Memory B cell (primary cell): ENCODE data around the gene SPATA2.
A peak's percentile ranks its signal among the peaks of the same experiment; 100 is the strongest.

ENCODE experiments used
- ATAC-seq: fragments of 150-1000 bp; cut with Tn5 transposase; 2 replicates; pipeline ENCODE4 v1.10.0; 2021; ENCODE audit warnings: low read depth, mild to moderate bottlenecking, moderate library complexity
- DNase-seq, 2 donors: peaks; one replicate each; pipeline ENCODE4 v3.0.0; 2022; ENCODE audit warnings: low spot score in 2 of 2
- H3K27ac Mint-ChIP-seq: one replicate; pipeline ENCODE4 v1.8.0; 2022; ENCODE audit warnings: mild to moderate bottlenecking, moderate library complexity, mixed read lengths
- H3K27me3 Mint-ChIP-seq: one replicate; pipeline ENCODE4 v1.8.0; 2022; ENCODE audit warnings: mixed read lengths
- H3K36me3 Mint-ChIP-seq: one replicate; pipeline ENCODE4 v1.8.0; 2022; ENCODE audit warnings: mild to moderate bottlenecking, mixed read lengths
- H3K4me1 Mint-ChIP-seq: one replicate; pipeline ENCODE4 v1.8.0; 2022; ENCODE audit warnings: mixed read lengths
- H3K4me3 Mint-ChIP-seq: one replicate; pipeline ENCODE4 v1.8.0; 2022; ENCODE audit warnings: mild to moderate bottlenecking, moderate library complexity, mixed read lengths
- H3K9me3 Mint-ChIP-seq: one replicate; pipeline ENCODE4 v1.8.0; 2022; ENCODE audit warnings: mixed read lengths

Gene SPATA2

GRCh38 chr20:49941456-49941855 is 26.1 kb upstream of the SPATA2 start:
- Mint-ChIP-seq H3K4me1 (peaks cover 36% of the 10 kb centered on the region), H3K36me3 (peaks cover 23% of the 10 kb centered on the region), H3K4me3 (no peak overlapping the region), H3K9me3 (no peaks in the 10 kb centered on the region), H3K27ac (no peak overlapping the region), H3K27me3 (no peaks in the 10 kb centered on the region)
- no peak for ATAC-seq
- no peak for DNase-seq

DNA sequence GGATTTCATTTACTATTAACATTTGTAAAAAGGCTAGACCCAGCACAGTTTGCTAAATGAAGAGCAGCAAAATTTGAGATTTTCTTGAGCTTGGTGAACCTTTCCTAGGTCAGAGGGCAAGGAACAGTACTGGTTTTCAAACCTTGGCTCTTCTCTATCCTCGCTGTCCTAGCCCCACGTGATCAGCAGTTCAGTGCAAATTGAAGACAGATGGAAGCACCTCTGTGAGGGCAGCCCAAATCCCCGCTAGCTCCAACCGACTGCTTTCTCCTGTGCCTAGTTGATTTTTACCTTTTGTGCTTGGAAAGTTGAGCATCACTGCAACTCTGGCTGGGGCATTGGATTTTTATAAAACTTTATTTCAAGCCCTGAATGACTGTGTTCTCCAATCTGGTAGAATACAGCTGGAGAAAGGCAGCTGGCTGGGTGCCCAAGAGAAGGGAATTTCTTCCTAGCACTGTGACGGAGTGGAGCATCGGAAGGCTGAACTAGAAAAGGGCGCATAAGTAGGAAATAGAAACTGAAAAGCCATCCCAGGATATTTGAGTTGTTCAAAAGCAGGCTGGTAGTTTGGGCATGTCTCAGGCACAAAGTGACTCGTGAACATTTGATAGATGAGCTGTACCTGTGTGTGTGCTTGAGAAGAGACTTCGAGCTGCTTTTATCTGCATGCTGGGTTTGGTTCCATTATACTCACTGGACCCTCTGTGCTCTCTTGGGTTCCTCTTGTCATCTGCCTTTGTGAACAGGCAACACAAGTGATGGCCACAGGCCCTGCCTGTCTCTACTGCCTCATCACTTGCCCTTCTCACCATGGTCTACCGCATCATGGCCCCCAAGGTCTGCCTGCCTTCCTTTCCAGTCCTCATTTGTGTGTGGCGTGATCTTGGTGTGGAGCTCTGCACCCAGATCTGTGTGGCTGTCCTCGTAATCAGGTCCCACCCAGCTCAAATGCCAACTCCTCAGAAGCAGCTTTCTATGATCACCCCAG is 23.1 kb upstream of the SPATA2 start:
- Mint-ChIP-seq H3K27ac (peak overlapping the region; percentile 93), H3K4me1 (peaks cover 43% of the 10 kb centered on the region), H3K36me3 (peaks cover 15% of the 10 kb centered on the region), H3K4me3 (peak overlapping the region; percentile 50), H3K9me3 (no peaks in the 10 kb centered on the region), H3K27me3 (no peaks in the 10 kb centered on the region)
- DNase-seq (no peak), ATAC-seq (no peak)

GRCh38 chr20:49937027-49937929 is 21.9 kb upstream of the SPATA2 start:
- Mint-ChIP-seq H3K4me3 (peak overlapping the region; percentile 97), H3K27me3 (no peaks in the 10 kb centered on the region), H3K27ac (peak overlapping the region; percentile 93), H3K36me3 (peaks cover 12% of the 10 kb centered on the region), H3K9me3 (no peaks in the 10 kb centered on the region), H3K4me1 (peaks cover 43% of the 10 kb centered on the region)
- DNase-seq (no peak), ATAC-seq (peak; percentile 8)

- Mint-ChIP-seq H3K4me1 (peaks cover 41% of the 10 kb centered on the region), H3K9me3 (no peaks in the 10 kb centered on the region), H3K4me3 (peak within 1 kb of the TSS; percentile 97), H3K27ac (peak within 1 kb of the TSS; percentile 93), H3K36me3 (peaks cover 10% of the 10 kb centered on the region), H3K27me3 (no peaks in the 10 kb centered on the region)
- DNase-seq (peak; percentile 77 to 83), ATAC-seq (peak; percentile 83)
Observed at GRCh38 chr20:49936153-49937026, 21.1 kb upstream of the SPATA2 start, which contains the start of gene RNF114. RNF114 (plus strand) TSS chr20:49936397; CDS start chr20:49936413, 16 bp downstream.

DNA sequence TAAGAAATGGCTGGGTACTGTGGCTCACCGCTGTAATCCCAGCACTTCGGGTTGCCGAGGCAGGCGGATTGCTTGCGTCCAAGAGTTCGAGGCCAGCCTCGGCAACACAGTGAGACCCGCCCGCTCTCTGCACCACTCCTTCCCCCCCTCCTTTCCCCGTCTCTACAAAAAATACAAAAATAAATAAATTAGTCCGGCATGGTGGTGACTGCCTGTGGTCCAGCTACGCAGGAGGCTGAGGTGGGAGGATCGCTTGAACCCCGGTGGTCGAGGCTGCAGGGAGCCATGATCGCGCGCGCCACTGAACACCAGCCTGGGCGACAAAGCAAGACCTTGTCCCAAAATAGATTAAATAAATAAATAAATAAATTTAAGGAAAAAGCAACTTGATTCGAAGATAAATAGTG is 20.4 kb upstream of the SPATA2 start:
- Mint-ChIP-seq H3K4me1 (peaks cover 35% of the 10 kb centered on the region), H3K9me3 (no peaks in the 10 kb centered on the region), H3K4me3 (peak overlapping the region; percentile 97), H3K36me3 (peaks cover 5% of the 10 kb centered on the region), H3K27me3 (no peaks in the 10 kb centered on the region), H3K27ac (peak overlapping the region; percentile 93)
- DNase-seq = no peak
- ATAC-seq = peak; percentile 4

GRCh38 chr20:49929142-49929494 is 13.8 kb upstream of the SPATA2 start:
- ATAC-seq (no peak), DNase-seq (no peak)
- H3K27ac Mint-ChIP-seq = no peak overlapping the region
- H3K4me1 Mint-ChIP-seq = peaks cover 2% of the 10 kb centered on the region
- peaks cover 1% of the 10 kb centered on the region for H3K27me3 Mint-ChIP-seq
- H3K4me3 Mint-ChIP-seq = no peak overlapping the region
- no peaks in the 10 kb centered on the region for H3K9me3 Mint-ChIP-seq
- no peaks in the 10 kb centered on the region for H3K36me3 Mint-ChIP-seq

DNA sequence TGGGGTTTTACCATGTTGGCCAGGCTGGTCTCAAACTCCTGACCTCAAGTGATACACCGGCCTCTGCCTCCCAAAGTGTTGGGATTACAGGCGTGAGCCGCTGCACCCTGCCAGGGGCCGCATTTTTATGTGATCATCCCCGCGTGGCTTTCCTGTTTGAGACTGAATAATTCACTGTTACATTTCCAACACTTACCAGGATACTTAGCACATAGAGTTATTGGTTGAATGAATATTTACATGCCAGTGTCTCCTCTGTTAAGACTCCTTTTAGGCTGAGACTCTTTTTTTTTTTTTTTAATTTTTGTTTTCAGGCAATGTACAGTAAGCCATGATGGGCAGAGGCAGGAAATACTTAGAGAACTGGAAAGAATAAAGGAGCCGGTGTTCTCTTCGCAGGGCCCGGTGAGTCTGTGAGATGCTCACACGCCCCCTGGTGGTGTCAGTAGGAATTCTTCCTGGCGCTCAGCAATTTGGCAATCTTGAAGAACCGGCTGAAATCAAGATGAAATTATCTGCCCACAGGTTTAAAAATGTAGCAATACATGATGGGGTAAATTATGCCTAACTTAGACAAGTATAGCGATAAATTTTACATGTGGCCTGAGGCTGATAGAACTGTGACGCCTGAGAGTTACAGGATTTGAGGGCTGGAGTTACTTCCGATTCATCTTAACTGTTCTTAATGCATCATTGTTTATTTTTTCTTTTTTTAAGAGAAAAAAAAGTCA is 13.2 kb upstream of the SPATA2 start:
- Mint-ChIP-seq H3K4me1 (no peaks in the 10 kb centered on the region), H3K36me3 (no peaks in the 10 kb centered on the region), H3K27ac (no peak overlapping the region), H3K27me3 (peaks cover 1% of the 10 kb centered on the region), H3K9me3 (no peaks in the 10 kb centered on the region), H3K4me3 (no peak overlapping the region)
- peak; percentile 92 for ATAC-seq
- DNase-seq = peak; percentile 75 to 77

DNA sequence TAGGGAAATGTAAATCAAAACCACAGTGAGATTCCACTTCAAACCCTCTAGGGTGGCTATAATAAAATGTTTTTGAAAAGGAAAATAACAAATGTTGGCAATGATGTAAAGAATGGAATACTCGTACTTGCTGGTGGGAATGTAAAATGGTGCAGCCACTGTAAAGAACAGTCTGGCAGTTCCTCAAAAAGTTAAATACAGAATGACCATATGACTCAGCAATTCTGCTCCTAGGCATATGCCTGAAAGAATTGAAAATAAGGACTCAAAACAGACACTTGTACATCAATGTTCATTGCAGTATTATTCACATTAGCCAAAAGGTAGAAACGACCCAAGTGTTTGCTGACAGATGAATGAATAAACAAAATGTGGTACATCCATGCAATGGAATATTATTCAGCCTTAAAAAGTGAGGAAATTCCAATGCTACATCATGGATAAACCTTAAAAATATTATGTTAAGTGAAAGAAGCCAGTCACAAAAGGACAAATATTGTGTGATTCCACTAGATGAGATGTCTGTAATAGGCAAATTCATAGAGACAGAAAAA is 10.6 kb upstream of the SPATA2 start:
- ATAC-seq (no peak), DNase-seq (no peak)
- Mint-ChIP-seq H3K9me3 (no peaks in the 10 kb centered on the region), H3K4me1 (no peaks in the 10 kb centered on the region), H3K36me3 (no peaks in the 10 kb centered on the region), H3K27ac (no peak overlapping the region), H3K4me3 (no peak overlapping the region), H3K27me3 (peaks cover 1% of the 10 kb centered on the region)

GRCh38 chr20:49924247-49924646 is 8.9 kb upstream of the SPATA2 start:
- peaks cover 1% of the 10 kb centered on the region for H3K27me3 Mint-ChIP-seq
- no peaks in the 10 kb centered on the region for H3K4me1 Mint-ChIP-seq
- H3K9me3 Mint-ChIP-seq = no peaks in the 10 kb centered on the region
- H3K27ac Mint-ChIP-seq = no peak overlapping the region
- ATAC-seq (no peak), DNase-seq (no peak)
- no peaks in the 10 kb centered on the region for H3K36me3 Mint-ChIP-seq
- H3K4me3 Mint-ChIP-seq = no peak overlapping the region

- ATAC-seq (no peak), DNase-seq (no peak)
- no peak overlapping the region for H3K27ac Mint-ChIP-seq
- no peak overlapping the region for H3K4me3 Mint-ChIP-seq
- no peaks in the 10 kb centered on the region for H3K27me3 Mint-ChIP-seq
- H3K36me3 Mint-ChIP-seq = no peaks in the 10 kb centered on the region
- H3K4me1 Mint-ChIP-seq = peaks cover 13% of the 10 kb centered on the region
- no peaks in the 10 kb centered on the region for H3K9me3 Mint-ChIP-seq
Observed at GRCh38 chr20:49919461-49919860, 4.1 kb upstream of the SPATA2 start.

GRCh38 chr20:49919009-49919408 is 3.7 kb upstream of the SPATA2 start:
- H3K27ac Mint-ChIP-seq = no peak overlapping the region
- ATAC-seq (no peak), DNase-seq (no peak)
- no peak overlapping the region for H3K4me3 Mint-ChIP-seq
- peaks cover 16% of the 10 kb centered on the region for H3K4me1 Mint-ChIP-seq
- no peaks in the 10 kb centered on the region for H3K27me3 Mint-ChIP-seq
- no peaks in the 10 kb centered on the region for H3K36me3 Mint-ChIP-seq
- H3K9me3 Mint-ChIP-seq = no peaks in the 10 kb centered on the region

- H3K4me3 Mint-ChIP-seq = no peak overlapping the region
- ATAC-seq (no peak), DNase-seq (no peak)
- H3K4me1 Mint-ChIP-seq = peaks cover 16% of the 10 kb centered on the region
- no peaks in the 10 kb centered on the region for H3K9me3 Mint-ChIP-seq
- H3K27me3 Mint-ChIP-seq = no peaks in the 10 kb centered on the region
- no peak overlapping the region for H3K27ac Mint-ChIP-seq
- H3K36me3 Mint-ChIP-seq = no peaks in the 10 kb centered on the region
Observed at GRCh38 chr20:49918446-49918845, 3.1 kb upstream of the SPATA2 start.
